HG03457 (cell line): Measurements from ENCODE around the gene KIAA0319L.

ENCODE experiments used
- ATAC-seq: cut with Tn5 transposase; IDR thresholded peaks from one replicate; pipeline ENCODE4 v1.9.1; 2021; ENCODE audit warnings: moderate number of reproducible peaks; ENCODE audit not compliant: unreplicated experiment

KIAA0319L gene

GRCh38 chr1:35394386-35394785 is 162.8 kb downstream of the KIAA0319L start:
- ATAC-seq, result no peak

- no peak for ATAC-seq
Measured at GRCh38 chr1:35390600-35391494, 166.4 kb downstream of the KIAA0319L start.

GRCh38 chr1:35386959-35387358 is 170.2 kb downstream of the KIAA0319L start:
- no peak for ATAC-seq

GRCh38 chr1:35386290-35386689 is 170.9 kb downstream of the KIAA0319L start:
- no peak for ATAC-seq
